Measurements from ENCODE around the gene GRIA1. TPM values are rescaled to one million over a fixed set of nuclear protein-coding genes. Genes with fewer than 3 reads are reported as not detected.

Gene GRIA1
- total RNA-seq, 2 donors from 2014 or later: 1.2 TPM; not detected in 1

DNA sequence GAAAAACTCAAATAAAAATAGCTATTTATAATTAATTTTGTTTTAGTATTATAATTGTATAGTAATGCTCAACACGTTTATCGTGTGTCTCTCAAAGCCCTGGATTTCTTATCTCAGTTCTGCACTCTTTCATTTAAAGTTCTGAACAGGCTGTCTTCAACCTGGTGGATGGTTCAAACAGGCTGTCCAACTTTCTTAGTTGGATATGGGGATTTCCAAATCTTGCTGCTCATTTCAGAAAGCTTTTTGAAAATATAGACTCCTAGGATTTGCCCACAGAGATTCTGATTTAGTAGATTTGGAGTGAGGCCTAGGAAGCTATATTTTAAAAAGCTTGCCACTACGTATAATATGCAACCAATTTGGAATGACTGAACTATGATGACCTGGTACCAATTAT, 120.3 kb downstream of the GRIA1 start:
- no peak for DNase-seq
- H3K4me3 Mint-ChIP-seq: no peak overlapping the region
- H3K27me3 ChIP-seq (ENCODE audit: control insufficient read depth, insufficient read depth, low read length, poor library complexity, severe bottlenecking): no peaks in the 10 kb centered on the region
- no peaks in the 10 kb centered on the region for H3K36me3 Mint-ChIP-seq (ENCODE audit: low read depth)
- no peak overlapping the region for H3K27ac Mint-ChIP-seq
- no peak overlapping the region for H3K4me3 ChIP-seq (ENCODE audit: low read length)
- H3K9me3 ChIP-seq (ENCODE audit: control insufficient read depth, low read length): no peaks in the 10 kb centered on the region
- H3K9me3 Mint-ChIP-seq: no peaks in the 10 kb centered on the region
- no peaks in the 10 kb centered on the region for H3K4me1 ChIP-seq (ENCODE audit: control insufficient read depth, insufficient read depth, low read length)
- whole genome bisulfite sequencing, 2 experiments (ENCODE audit: insufficient coverage in 1 of 2, insufficient read length in 1 of 2): 88 to 100% methylated on average over 2 to 3 of the region's 3 CpGs
- peaks cover 9% of the 10 kb centered on the region for H3K4me1 Mint-ChIP-seq
- H3K36me3 ChIP-seq (ENCODE audit: control insufficient read depth, insufficient read depth, low read length): no peaks in the 10 kb centered on the region
- no peak overlapping the region for H3K9ac ChIP-seq (ENCODE audit: extremely low read depth, low read length, poor library complexity, severe bottlenecking)
- H3K27ac ChIP-seq (ENCODE audit: low read depth, low read length): no peak overlapping the region
- no peaks in the 10 kb centered on the region for H3K27me3 Mint-ChIP-seq (ENCODE audit: insufficient read depth)
- TF ChIP-seq, protein P1, sequence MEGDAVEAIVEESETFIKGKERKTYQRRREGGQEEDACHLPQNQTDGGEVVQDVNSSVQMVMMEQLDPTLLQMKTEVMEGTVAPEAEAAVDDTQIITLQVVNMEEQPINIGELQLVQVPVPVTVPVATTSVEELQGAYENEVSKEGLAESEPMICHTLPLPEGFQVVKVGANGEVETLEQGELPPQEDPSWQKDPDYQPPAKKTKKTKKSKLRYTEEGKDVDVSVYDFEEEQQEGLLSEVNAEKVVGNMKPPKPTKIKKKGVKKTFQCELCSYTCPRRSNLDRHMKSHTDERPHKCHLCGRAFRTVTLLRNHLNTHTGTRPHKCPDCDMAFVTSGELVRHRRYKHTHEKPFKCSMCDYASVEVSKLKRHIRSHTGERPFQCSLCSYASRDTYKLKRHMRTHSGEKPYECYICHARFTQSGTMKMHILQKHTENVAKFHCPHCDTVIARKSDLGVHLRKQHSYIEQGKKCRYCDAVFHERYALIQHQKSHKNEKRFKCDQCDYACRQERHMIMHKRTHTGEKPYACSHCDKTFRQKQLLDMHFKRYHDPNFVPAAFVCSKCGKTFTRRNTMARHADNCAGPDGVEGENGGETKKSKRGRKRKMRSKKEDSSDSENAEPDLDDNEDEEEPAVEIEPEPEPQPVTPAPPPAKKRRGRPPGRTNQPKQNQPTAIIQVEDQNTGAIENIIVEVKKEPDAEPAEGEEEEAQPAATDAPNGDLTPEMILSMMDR (conservative IDR thresholded peaks at IDR 0.05): no peak

DNA sequence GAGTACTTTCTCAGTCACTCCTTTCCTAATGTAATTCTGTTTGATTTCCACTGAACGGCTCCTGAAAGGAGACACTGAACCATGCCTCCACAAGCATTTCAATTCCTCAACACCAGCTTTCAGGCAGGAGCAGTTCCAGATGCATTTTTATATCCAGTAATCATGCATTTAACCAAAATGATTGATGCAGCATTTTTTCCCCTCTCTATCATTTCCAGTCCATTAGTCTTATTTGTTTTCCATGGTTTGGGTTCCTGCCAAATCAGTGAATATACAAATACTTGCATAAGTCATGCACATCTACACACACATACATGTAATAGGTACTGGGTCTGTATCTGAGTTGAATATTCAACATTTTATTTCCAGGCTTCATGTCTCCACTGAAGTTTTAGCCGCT, 122.7 kb downstream of the GRIA1 start:
- no peak for DNase-seq
- Histone ChIP-seq H3K4me1 (ENCODE audit: control insufficient read depth, insufficient read depth, low read length) (no peaks in the 10 kb centered on the region), H3K36me3 (ENCODE audit: control insufficient read depth, insufficient read depth, low read length) (no peaks in the 10 kb centered on the region), H3K9me3 (ENCODE audit: control insufficient read depth, low read length) (no peaks in the 10 kb centered on the region), H3K4me3 (ENCODE audit: low read length) (no peak overlapping the region), H3K27ac (ENCODE audit: low read depth, low read length) (no peak overlapping the region), H3K9ac (ENCODE audit: extremely low read depth, low read length, poor library complexity, severe bottlenecking) (no peak overlapping the region), H3K27me3 (ENCODE audit: control insufficient read depth, insufficient read depth, low read length, poor library complexity, severe bottlenecking) (no peaks in the 10 kb centered on the region)
- no peak overlapping the region for H3K4me3 Mint-ChIP-seq
- H3K27me3 Mint-ChIP-seq (ENCODE audit: insufficient read depth): no peaks in the 10 kb centered on the region
- H3K4me1 Mint-ChIP-seq: peaks cover 9% of the 10 kb centered on the region
- no peak overlapping the region for H3K27ac Mint-ChIP-seq
- H3K9me3 Mint-ChIP-seq: no peaks in the 10 kb centered on the region
- TF ChIP-seq, protein P1 (conservative IDR thresholded peaks at IDR 0.05): no peak
- 92 to 93% methylated on average over 2 of the region's 2 CpGs for WGBS, 2 experiments (ENCODE audit: insufficient coverage in 1 of 2, insufficient read length in 1 of 2)
- H3K36me3 Mint-ChIP-seq (ENCODE audit: low read depth): no peaks in the 10 kb centered on the region

DNA sequence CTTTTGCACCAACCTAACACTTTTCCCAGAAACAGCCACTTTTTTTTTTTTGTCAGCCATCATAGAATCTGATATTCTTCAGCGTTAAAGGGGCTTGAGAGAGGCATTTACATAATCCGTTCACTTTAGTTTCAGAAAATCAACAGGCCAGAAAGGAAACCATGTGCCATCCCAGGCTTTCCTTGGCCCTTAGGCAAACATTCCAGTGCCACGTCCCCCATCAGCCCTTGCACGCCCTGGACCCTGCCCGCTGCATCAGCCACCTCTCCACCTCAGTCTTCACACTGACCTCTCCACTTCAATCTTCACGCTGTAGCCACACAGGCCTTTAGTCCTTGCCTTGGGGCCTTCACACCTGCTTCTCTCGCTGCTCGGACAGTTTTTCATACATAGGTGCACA, 123.2 kb downstream of the GRIA1 start:
- Histone ChIP-seq H3K4me3 (ENCODE audit: low read length) (no peak overlapping the region), H3K9ac (ENCODE audit: extremely low read depth, low read length, poor library complexity, severe bottlenecking) (no peak overlapping the region), H3K9me3 (ENCODE audit: control insufficient read depth, low read length) (no peaks in the 10 kb centered on the region), H3K36me3 (ENCODE audit: control insufficient read depth, insufficient read depth, low read length) (no peaks in the 10 kb centered on the region), H3K27ac (ENCODE audit: low read depth, low read length) (no peak overlapping the region), H3K27me3 (ENCODE audit: control insufficient read depth, insufficient read depth, low read length, poor library complexity, severe bottlenecking) (no peaks in the 10 kb centered on the region), H3K4me1 (ENCODE audit: control insufficient read depth, insufficient read depth, low read length) (no peaks in the 10 kb centered on the region)
- no peaks in the 10 kb centered on the region for H3K27me3 Mint-ChIP-seq (ENCODE audit: insufficient read depth)
- no peaks in the 10 kb centered on the region for H3K9me3 Mint-ChIP-seq
- 92 to 93% methylated on average over 4 to 8 of the region's 8 CpGs for WGBS, 2 experiments (ENCODE audit: insufficient coverage in 1 of 2, insufficient read length in 1 of 2)
- no peak for DNase-seq
- peaks cover 9% of the 10 kb centered on the region for H3K4me1 Mint-ChIP-seq
- H3K27ac Mint-ChIP-seq: no peak overlapping the region
- no peak overlapping the region for H3K4me3 Mint-ChIP-seq
- H3K36me3 Mint-ChIP-seq (ENCODE audit: low read depth): no peaks in the 10 kb centered on the region
- TF ChIP-seq, protein P1 (conservative IDR thresholded peaks at IDR 0.05): no peak

Measured in endodermal cell (in vitro differentiated cells).